ENCODE results near the gene PDE5A. TPM values are rescaled to one million over a fixed set of nuclear protein-coding genes. Genes with fewer than 3 reads are reported as not detected.

The PDE5A gene
- total and polyA plus RNA-seq, 12 donors, result 1.5 to 17.4 (median 9.9) TPM

DNA sequence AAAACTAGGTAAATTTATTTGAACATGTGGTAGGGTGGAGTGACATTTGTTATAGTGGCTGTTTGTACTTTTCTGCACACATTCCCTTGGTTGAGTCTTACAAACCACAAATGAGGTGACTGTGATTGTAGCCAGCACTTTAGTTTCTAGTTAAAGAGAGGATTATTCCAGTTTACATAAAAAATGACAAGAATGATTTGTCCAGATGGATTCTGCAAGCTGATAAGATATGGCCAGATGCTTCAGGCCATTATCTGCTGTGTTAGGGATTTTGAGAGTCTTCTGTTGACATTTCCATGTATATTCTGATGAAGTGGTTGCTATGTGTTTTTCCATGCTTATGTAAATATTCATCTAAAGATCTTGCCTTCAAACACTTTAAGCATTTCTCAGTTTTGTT lies 31.0 kb upstream of the PDE5A start:
- Histone ChIP-seq H3K4me3 (no peak overlapping the region), H3K36me3 (no peaks in the 10 kb centered on the region), H3K4me1 (peaks cover 0 to 11% (median 0%) of the 10 kb centered on the region in 9 donors), H3K9me3 (no peaks in the 10 kb centered on the region), H3K27ac (no peak overlapping the region), H3K27me3 (no peaks in the 10 kb centered on the region)
- ATAC-seq (no peak), DNase-seq (no peak)
- TF ChIP-seq CTCF (IDR thresholded peaks at IDR 0.05), result no peak
- intact Hi-C loops (cut with DNase I), result no loop called here

- Histone ChIP-seq H3K27ac (no peak overlapping the region), H3K27me3 (no peaks in the 10 kb centered on the region), H3K36me3 (no peaks in the 10 kb centered on the region), H3K9me3 (no peaks in the 10 kb centered on the region), H3K4me3 (no peak overlapping the region), H3K4me1 (peaks cover 0 to 9% (median 0%) of the 10 kb centered on the region in 9 donors)
- ATAC-seq, result no peak
- intact Hi-C loops (cut with DNase I), result no loop called here
- no peak for DNase-seq
- TF ChIP-seq CTCF (IDR thresholded peaks at IDR 0.05), result no peak
Measured at GRCh38 chr4:119657111-119657611, 28.6 kb upstream of the PDE5A start.

- H3K27ac ChIP-seq, result no peak overlapping the region
Measured at GRCh38 chr4:119656342-119656741, 27.7 kb upstream of the PDE5A start.

DNA sequence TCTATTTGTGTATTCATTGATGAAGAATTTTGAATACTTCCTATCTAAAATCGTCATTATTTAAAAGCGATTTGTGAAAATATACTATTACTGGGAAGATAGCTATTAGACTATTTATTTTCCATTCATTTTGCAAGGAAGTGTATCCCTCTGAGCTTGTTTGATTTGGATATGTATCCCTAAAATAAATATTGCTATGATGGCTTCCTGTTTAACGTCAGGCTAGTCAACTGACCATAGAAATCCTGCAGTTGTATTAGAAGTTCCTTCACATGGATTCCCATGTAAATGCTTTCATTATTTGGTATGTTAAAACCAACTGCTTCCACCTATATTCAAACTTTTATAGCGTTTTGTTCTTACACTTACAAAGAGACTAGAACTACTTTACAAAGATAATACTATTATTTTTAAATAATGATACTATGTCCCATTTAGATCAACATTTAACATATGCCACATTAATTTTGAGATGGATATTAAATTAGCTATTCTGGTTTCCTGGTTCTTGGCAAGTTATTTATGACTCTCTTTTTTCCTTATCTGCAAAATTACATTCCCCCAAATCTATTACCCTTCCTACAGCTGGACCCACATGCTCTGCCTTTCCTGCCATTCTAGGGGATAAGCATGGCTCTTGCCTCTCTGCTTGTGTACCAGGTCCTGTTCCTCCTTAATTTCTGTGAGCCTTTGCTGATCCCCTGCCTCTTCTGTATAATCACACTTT lies 26.7 kb upstream of the PDE5A start:
- TF ChIP-seq CTCF (IDR thresholded peaks at IDR 0.05), result no peak
- no peak overlapping the region for H3K27ac ChIP-seq
- no peaks in the 10 kb centered on the region for H3K36me3 ChIP-seq
- H3K4me3 ChIP-seq, result no peak overlapping the region
- intact Hi-C loops (cut with DNase I), result no loop called here
- WGBS, 2 donors, result 55 to 68% methylated on average over 4 of the region's 4 CpGs
- ATAC-seq, result no peak
- no peaks in the 10 kb centered on the region for H3K9me3 ChIP-seq
- H3K4me1 ChIP-seq, result peaks cover 0 to 9% (median 0%) of the 10 kb centered on the region in 9 donors
- DNase-seq, result no peak
- H3K27me3 ChIP-seq, result no peaks in the 10 kb centered on the region

More at GRCh38 chr4:119656342-119656741, 27.7 kb upstream of the PDE5A start:
- H3K9me3 ChIP-seq, result no peaks in the 10 kb centered on the region
- DNase-seq (no peak), ATAC-seq (no peak)
- H3K4me3 ChIP-seq, result no peak overlapping the region
- H3K4me1 ChIP-seq, result peaks cover 0 to 9% (median 0%) of the 10 kb centered on the region in 9 donors
- intact Hi-C loops (cut with DNase I), result no loop called here
- no peak for TF ChIP-seq CTCF (IDR thresholded peaks at IDR 0.05)
- no peaks in the 10 kb centered on the region for H3K36me3 ChIP-seq
- no peaks in the 10 kb centered on the region for H3K27me3 ChIP-seq
